Keratinocyte (primary cell): ENCODE measurements around the gene FRMD4B. TPM values are rescaled to one million over a fixed set of nuclear protein-coding genes. Genes with fewer than 3 reads are reported as not detected.

Experiments
- DNase-seq: peaks from one replicate; pipeline ENCODE4 v3.0.0-alpha.2; 2011; ENCODE audit warnings: low read depth, missing footprints, low spot score
- FAIRE-seq: peaks from 2 replicates; lab custom pipeline; 2011; peaks lifted over from hg19 to GRCh38; lab: Jason Lieb, UNC
- H2AFZ ChIP-seq: 2 replicates; pipeline ENCODE4 v1.6.0; 2012; ENCODE audit warnings: low read length, control low read depth, inconsistent platforms; ENCODE audit not compliant: control insufficient read depth
- H3K27ac ChIP-seq: 2 replicates; pipeline ENCODE4 v1.5.1; 2011; ENCODE audit warnings: low read length; ENCODE audit not compliant: control insufficient read depth, insufficient read depth
- H3K27me3 ChIP-seq: 3 replicates; pipeline ENCODE4 v1.6.0; 2011; ENCODE audit warnings: low read length; ENCODE audit not compliant: control insufficient read depth, insufficient read depth; ENCODE audit errors: extremely low read depth
- H3K36me3 ChIP-seq, 2 experiments: 2 replicates in 1 of 2; 3 replicates in 1 of 2; pipeline ENCODE4 v1.5.1; 2011; ENCODE audit warnings: low read length in 2 of 2, mild to moderate bottlenecking in 1 of 2; ENCODE audit not compliant: control insufficient read depth in 2 of 2, insufficient read depth in 2 of 2; ENCODE audit errors: extremely low read depth in 1 of 2
- H3K4me1 ChIP-seq: 3 replicates; pipeline ENCODE4 v1.5.1; 2011; ENCODE audit warnings: low read length; ENCODE audit not compliant: control insufficient read depth, insufficient read depth; ENCODE audit errors: extremely low read depth
- H3K4me2 ChIP-seq: 3 replicates; pipeline ENCODE4 v1.6.0; 2011; ENCODE audit warnings: low read depth, low read length; ENCODE audit not compliant: control insufficient read depth, insufficient read depth; ENCODE audit errors: extremely low read depth
- H3K4me3 ChIP-seq, 3 experiments: fragments of 200-600 bp in 1 of 3; sonication (generic) in 1 of 3; 2 replicates in 2 of 3; 3 replicates in 1 of 3; pipeline ENCODE4 v1.5.1; 2011 to 2016; ENCODE audit warnings: low read length in 3 of 3, mild to moderate bottlenecking in 3 of 3, control low read depth in 2 of 3, inconsistent platforms in 1 of 3, low read depth in 1 of 3, mixed read lengths in 1 of 3, mixed run types in 1 of 3, moderate library complexity in 1 of 3; ENCODE audit not compliant: control insufficient read depth in 2 of 3, insufficient read depth in 2 of 3; ENCODE audit errors: extremely low read depth in 1 of 3
- H3K79me2 ChIP-seq: 2 replicates; pipeline ENCODE4 v1.6.0; 2012; ENCODE audit warnings: low read length; ENCODE audit not compliant: control insufficient read depth, insufficient read depth
- H3K9ac ChIP-seq: 3 replicates; pipeline ENCODE4 v1.6.0; 2011; ENCODE audit warnings: low read length; ENCODE audit not compliant: control insufficient read depth, insufficient read depth; ENCODE audit errors: extremely low read depth
- H3K9me1 ChIP-seq: 3 replicates; pipeline ENCODE4 v1.6.0; 2011; ENCODE audit warnings: low read length; ENCODE audit not compliant: control insufficient read depth, insufficient read depth; ENCODE audit errors: extremely low read depth
- H3K9me3 ChIP-seq: 2 replicates; pipeline ENCODE4 v1.5.1; 2012; ENCODE audit warnings: low read depth, low read length; ENCODE audit not compliant: control insufficient read depth
- H4K20me1 ChIP-seq: 3 replicates; pipeline ENCODE4 v1.6.0; 2011; ENCODE audit warnings: low read length; ENCODE audit not compliant: control insufficient read depth, insufficient read depth; ENCODE audit errors: extremely low read depth
- EZH2 ChIP-seq: IDR thresholded peaks from one replicate; pipeline ENCODE4 v1.6.1; 2012; ENCODE audit warnings: inconsistent platforms, mild to moderate bottlenecking, low read length, moderate library complexity
- dilution Hi-C: fragments of 300-500 bp; cut with MboI; formaldehyde crosslinking; loops from one replicate; pipeline ENCODE4 v1.7.0; 2020; ENCODE audit warnings: low sequenced_read_pairs; ENCODE audit not compliant: extremely low pct_ligation_motif_present
- polyA plus RNA-seq, 5 experiments: library from polyadenylated mRNA; depleted of rRNA in 3 of 5; stranded (reverse) in 3 of 5; stranded (forward) in 1 of 5; unstranded in 1 of 5; fragments of >200 nt; gene quantifications; 1 replicate in 1 of 5; 2 replicates in 3 of 5; 3 replicates in 1 of 5; pipeline versions ENCODE4 v1.2.1 to v1.2.3, GENCODE V29; 2011 to 2012; ENCODE audit warnings: missing spikeins in 2 of 5, low read depth in 1 of 5, low replicate concordance in 1 of 5
- TF ChIP-seq, protein P1 (sequence below), 3 experiments: IDR thresholded peaks in 1 of 3; conservative IDR thresholded peaks in 1 of 3; optimal IDR thresholded peaks in 1 of 3; 2 replicates in 2 of 3; 3 replicates in 1 of 3; pipeline versions ENCODE3 to v1.5.1; 2011; ENCODE audit warnings: low read length in 3 of 3, mild to moderate bottlenecking in 3 of 3, moderate library complexity in 2 of 3, control low read depth in 1 of 3, inconsistent platforms in 1 of 3; ENCODE audit not compliant: insufficient read depth in 2 of 3; ENCODE audit errors: extremely low read depth in 1 of 3

FRMD4B gene
- polyA plus RNA-seq, 1 donor (not counting 4 experiments of a cell fraction or from before 2014, with no cell fraction given): 48.3 TPM

GRCh38 chr3:69290430-69290829, 95.5 kb downstream of the FRMD4B start:
- Histone ChIP-seq H4K20me1 (no peaks in the 10 kb centered on the region), H2AFZ (no peak overlapping the region), H3K9me1 (no peaks in the 10 kb centered on the region), H3K4me1 (peaks cover 62% of the 10 kb centered on the region), H3K9ac (no peak overlapping the region), H3K27ac (peak overlapping the region; percentile 93), H3K36me3 (peaks cover 1 to 24% of the 10 kb centered on the region in 2 experiments), H3K4me3 (no peak overlapping the region), H3K27me3 (no peaks in the 10 kb centered on the region), H3K9me3 (no peaks in the 10 kb centered on the region), H3K79me2 (peaks cover 3% of the 10 kb centered on the region), H3K4me2 (no peak overlapping the region)
- DNase-seq (no peak), FAIRE-seq (no peak)
- TF ChIP-seq, protein P1, sequence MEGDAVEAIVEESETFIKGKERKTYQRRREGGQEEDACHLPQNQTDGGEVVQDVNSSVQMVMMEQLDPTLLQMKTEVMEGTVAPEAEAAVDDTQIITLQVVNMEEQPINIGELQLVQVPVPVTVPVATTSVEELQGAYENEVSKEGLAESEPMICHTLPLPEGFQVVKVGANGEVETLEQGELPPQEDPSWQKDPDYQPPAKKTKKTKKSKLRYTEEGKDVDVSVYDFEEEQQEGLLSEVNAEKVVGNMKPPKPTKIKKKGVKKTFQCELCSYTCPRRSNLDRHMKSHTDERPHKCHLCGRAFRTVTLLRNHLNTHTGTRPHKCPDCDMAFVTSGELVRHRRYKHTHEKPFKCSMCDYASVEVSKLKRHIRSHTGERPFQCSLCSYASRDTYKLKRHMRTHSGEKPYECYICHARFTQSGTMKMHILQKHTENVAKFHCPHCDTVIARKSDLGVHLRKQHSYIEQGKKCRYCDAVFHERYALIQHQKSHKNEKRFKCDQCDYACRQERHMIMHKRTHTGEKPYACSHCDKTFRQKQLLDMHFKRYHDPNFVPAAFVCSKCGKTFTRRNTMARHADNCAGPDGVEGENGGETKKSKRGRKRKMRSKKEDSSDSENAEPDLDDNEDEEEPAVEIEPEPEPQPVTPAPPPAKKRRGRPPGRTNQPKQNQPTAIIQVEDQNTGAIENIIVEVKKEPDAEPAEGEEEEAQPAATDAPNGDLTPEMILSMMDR (optimal IDR thresholded peaks at IDR 0.05 in 1 of 3, IDR thresholded peaks at IDR 0.05 in 1 of 3, conservative IDR thresholded peaks at IDR 0.05 in 1 of 3; ENCODE audit: extremely low read depth in 1 of 3, insufficient read depth in 2 of 3, low read length in 3 of 3): no peak
- TF ChIP-seq EZH2: no peak
- dilution Hi-C loops: no loop called here

DNA sequence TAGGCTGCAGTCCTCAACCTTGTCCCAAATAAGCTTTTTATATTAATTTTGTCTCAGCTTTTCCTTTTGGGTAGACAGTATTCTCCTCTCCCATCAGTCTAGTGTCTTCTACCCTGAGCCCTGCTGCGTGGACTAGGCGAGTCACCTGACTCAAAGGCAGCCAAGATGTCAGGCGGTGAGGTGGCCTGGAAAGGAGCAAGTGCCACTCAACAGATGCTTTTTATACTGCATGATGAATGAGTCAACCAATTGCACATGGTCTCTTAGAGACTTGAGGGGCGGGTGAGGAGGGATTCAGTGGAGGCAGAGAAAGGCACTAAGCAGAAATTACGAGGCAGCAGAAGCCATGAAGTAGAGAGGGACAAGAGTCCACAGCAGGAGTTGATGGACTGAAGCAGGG, 95.9 kb downstream of the FRMD4B start:
- no peak for FAIRE-seq
- dilution Hi-C loops: no loop called here

More for the DNA sequence above, 95.9 kb downstream of the FRMD4B start:
- H3K27me3 ChIP-seq: no peaks in the 10 kb centered on the region
- DNase-seq: no peak
- peaks cover 3% of the 10 kb centered on the region for H3K79me2 ChIP-seq
- no peak overlapping the region for H3K4me2 ChIP-seq
- H3K9ac ChIP-seq: no peak overlapping the region
- TF ChIP-seq, protein P1 (optimal IDR thresholded peaks at IDR 0.05 in 1 of 3, IDR thresholded peaks at IDR 0.05 in 1 of 3, conservative IDR thresholded peaks at IDR 0.05 in 1 of 3; ENCODE audit: extremely low read depth in 1 of 3, insufficient read depth in 2 of 3, low read length in 3 of 3): no peak
- TF ChIP-seq EZH2: no peak
- H3K4me1 ChIP-seq: peaks cover 58% of the 10 kb centered on the region
- H4K20me1 ChIP-seq: no peaks in the 10 kb centered on the region
- H3K36me3 ChIP-seq: peaks cover 1 to 24% of the 10 kb centered on the region in 2 experiments
- H3K4me3 ChIP-seq: no peak overlapping the region
- no peaks in the 10 kb centered on the region for H3K9me1 ChIP-seq
- H2AFZ ChIP-seq: no peak overlapping the region
- H3K9me3 ChIP-seq: no peaks in the 10 kb centered on the region
- peak overlapping the region; percentile 93 for H3K27ac ChIP-seq
